Stimulated activated CD4-positive, alpha-beta T cell treated with anti-CD3 and anti-CD28 coated beads, TNF-alpha, amount 100 ng/mL, for 48 hours (primary cell): ENCODE data around the gene ACSF2.
"Not testable (repeated sequence)": the region's sequence is repeated elsewhere in the genome, so short reads cannot be mapped to it uniquely, and the experiment has no call there.

Experiments
- DNase-seq, 3 donors: peaks; one replicate each; pipeline ENCODE4 v3.0.0-alpha.2; 2020; ENCODE audit warnings: low read depth in 3 of 3

ACSF2 gene

DNA sequence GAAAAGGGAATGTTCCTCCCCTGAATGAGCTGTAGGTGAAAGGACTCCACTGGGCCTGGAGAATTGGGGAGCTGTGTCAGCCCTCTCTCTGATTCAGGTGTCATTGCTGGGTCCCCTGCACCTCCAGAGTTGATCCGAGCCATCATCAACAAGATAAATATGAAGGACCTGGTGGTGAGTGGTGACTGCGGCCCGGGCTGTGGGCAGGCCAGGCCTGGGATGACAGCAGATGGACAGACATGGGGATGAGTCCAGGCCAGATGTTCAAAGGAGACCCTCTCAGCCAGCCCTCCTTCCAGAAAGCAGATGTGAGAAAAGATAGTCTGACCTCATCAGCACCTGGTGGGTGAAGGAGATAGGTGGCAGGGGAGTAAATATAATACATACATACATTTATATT is 38.1 kb downstream of the ACSF2 start:
- DNase-seq, result no peak

DNA sequence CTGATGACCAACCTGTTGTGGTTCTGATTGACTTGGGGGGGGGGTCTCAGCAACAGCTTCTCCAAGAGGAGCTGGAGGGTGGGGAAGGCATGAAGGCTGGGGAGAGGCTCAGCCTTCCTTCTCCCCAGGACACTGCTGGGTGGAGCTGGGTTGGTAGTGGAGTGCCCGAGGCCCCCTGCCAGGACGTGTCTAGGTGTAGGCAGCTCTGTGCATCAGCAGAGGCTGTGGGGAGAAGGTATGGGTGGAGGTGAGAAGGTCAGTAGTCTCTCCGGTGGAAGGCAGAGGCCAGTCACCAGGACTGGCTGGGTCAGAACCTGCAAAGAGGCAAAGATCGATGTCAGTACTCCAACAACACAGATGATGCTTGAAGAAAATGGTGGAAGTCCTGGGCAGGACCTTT is 38.7 kb downstream of the ACSF2 start:
- no peak for DNase-seq

GRCh38 chr17:50465171-50465570 is 39.2 kb downstream of the ACSF2 start:
- no peak for DNase-seq

DNA sequence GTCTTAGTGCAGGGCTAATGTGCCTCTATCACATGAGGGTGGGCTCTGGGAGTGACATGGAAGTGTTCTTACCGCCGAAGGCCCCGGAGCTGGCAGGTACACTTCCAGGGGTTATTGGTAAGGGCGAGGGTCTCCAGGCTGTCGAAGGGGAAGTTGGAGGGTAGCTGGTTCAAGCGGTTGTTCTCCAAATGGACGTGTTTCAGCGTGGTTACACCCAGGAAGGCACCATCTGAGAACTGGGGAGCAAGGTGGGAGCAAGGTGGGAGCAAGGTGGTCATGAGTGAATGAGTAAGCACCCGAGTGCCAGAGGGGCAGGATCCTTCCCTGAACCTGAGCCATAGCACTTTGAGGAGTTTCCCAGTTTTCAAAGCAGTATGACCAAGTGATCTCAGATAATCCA is 39.6 kb downstream of the ACSF2 start:
- DNase-seq, result no peak

- no peak for DNase-seq
Observed at GRCh38 chr17:50466371-50467113, 40.5 kb downstream of the ACSF2 start.

GRCh38 chr17:50467114-50467854 is 41.3 kb downstream of the ACSF2 start:
- no peak for DNase-seq

GRCh38 chr17:50467855-50468303 is 41.9 kb downstream of the ACSF2 start:
- DNase-seq, result no peak

GRCh38 chr17:50468304-50469207 is 42.5 kb downstream of the ACSF2 start, which contains the start of gene CHAD:
TSS of gene CHAD (minus strand) at chr17:50468880. CDS start at chr17:50468813, 67 bp downstream.
- no peak for DNase-seq

GRCh38 chr17:50469208-50469605 is 43.2 kb downstream of the ACSF2 start:
- no peak for DNase-seq

GRCh38 chr17:50469671-50470305 is 43.8 kb downstream of the ACSF2 start:
- no peak for DNase-seq

DNA sequence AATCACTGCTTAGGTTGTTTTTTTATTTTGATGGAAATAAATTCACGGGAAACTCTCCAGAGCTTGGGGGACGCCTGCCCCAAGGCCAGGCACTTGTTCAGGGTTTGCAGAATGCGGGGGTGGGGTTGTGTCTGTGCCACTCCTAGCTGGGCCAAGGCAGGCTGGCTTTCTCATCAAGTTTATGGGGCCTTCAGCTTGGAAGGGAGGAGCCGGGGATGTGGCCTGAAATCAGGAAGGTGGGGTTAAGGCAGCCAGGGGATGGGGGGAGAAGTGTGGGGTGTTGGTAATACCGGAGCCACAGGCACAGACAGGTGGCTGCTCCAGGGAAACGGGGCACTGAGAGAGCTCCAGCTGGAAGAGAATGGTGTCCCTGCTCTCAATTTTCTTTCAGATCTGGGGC is 44.4 kb downstream of the ACSF2 start:
- no peak for DNase-seq

DNA sequence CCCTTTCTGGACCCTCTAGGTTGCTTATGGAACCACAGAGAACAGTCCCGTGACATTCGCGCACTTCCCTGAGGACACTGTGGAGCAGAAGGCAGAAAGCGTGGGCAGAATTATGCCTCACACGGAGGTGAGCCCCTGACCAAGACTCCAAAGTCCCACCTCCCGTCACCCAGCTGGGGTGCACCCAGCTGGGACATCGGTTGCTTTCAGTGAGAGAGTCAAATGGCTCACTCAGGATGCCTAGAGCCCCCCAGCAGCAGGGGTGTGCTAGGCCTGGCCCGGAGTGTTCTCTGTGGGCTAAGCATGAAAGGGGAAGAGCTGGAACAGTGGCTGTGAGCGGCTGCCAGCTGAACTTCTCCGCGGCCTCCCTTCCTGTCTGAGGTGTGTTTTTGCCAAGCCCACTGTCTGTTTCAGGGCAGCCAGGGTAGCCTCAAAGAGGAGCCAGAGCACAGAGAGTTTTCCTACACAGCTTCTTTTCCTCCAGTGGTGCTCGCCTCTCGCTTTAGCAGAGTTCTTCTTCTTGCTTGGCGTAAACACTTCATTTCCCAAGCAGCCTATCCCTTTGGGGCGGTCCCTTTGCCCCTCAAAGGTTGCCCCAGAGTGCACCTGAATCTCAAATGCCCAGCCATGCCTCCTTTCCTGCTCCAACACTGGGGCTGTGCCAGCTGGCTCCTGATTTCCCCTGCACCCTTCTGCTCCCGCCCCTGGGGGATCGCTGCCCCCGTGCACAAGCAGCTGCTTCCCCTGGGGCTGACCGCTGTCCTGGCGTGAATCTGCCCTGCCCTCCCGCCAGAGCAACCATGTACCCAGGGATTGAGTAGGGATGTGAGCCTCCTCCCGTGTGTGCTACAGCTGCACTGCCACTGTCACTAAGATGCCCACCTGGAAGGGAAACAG is 45.2 kb downstream of the ACSF2 start:
- no peak for DNase-seq

DNA sequence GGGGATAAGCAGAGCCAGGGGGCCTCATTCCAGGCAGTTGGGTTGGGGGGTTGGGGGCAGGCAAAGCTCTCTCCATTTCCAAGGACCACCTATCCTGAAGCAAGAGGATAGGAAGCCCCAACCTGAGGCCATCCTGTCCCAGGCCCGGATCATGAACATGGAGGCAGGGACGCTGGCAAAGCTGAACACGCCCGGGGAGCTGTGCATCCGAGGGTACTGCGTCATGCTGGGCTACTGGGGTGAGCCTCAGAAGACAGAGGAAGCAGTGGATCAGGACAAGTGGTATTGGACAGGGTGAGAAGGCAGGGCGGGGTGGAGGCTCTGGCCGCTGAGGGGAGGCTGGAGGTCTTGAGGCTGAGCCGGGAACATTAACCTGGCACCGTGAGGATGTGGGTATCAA is 46.3 kb downstream of the ACSF2 start:
- no peak for DNase-seq

GRCh38 chr17:50472761-50473161 is 46.7 kb downstream of the ACSF2 start:
- DNase-seq, result not testable (repeated sequence)

DNA sequence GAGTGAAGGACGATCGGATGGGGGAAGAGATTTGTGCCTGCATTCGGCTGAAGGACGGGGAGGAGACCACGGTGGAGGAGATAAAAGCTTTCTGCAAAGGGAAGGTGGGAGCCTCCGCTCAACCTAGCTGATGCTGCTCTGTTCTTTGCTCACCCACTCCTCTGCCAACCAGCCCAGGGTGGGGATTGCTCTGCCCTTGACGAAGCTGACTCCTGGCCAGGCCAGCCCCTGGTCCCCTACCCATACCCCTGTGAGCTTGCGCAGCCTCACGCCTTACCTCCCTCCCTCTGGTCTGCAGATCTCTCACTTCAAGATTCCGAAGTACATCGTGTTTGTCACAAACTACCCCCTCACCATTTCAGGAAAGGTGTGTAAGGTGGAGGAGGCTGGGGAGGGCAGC is 47.9 kb downstream of the ACSF2 start:
- no peak for DNase-seq

DNA sequence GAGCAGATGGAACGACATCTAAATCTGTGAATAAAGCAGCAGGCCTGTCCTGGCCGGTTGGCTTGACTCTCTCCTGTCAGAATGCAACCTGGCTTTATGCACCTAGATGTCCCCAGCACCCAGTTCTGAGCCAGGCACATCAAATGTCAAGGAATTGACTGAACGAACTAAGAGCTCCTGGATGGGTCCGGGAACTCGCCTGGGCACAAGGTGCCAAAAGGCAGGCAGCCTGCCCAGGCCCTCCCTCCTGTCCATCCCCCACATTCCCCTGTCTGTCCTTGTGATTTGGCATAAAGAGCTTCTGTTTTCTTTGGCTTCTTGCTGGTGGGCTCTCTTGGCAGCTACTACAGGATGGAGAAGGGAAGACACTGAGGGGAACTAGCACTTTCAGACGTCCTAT is 48.5 kb downstream of the ACSF2 start:
- DNase-seq, result no peak

- no peak for DNase-seq
Observed at GRCh38 chr17:50475362-50475761, 49.3 kb downstream of the ACSF2 start.

GRCh38 chr17:50475775-50476544 is 49.9 kb downstream of the ACSF2 start:
- DNase-seq, result not testable (repeated sequence)

DNA sequence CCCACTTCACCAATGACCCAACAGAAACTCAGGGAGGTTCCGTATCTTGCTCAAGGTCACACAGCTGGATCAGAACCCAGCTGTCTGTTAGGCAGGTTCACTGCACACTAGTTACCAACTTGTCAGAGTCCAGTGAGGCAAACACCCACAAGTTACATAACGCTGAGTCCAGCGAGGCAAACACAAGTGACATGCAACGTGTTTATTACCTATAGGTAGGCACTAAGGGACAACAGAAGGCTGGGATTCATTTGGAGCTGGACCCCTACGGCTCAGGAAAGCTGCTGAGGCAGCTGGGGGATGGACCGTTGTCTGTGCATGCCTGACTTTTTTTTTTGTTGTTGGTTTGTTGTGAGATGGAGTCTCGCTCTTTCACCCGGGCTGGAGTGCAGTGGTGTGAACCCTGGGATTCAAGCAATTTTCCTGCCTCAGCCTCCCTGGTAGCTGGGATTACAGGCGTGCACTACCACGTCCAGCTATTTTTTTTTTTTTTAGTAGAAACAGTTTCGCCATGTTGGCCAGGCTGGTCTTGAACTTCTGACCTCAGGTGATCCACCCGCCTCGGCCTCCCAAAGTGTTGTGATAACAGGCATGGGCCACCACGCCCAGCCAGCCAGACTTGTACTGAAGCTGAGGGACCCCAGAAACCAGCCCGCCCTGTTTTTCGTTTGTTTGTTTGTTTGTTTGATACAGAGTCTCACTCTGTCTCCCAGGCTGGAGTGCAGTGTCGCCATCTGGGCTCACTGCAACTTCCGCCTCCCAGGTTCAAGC is 50.7 kb downstream of the ACSF2 start:
- no peak for DNase-seq
